NCI-H1417 treated with DMSO at 0.1 percent for 48 hours (cell line): Measurements from ENCODE around the gene TUBGCP2.

Experiments
- DNase-seq: peaks from one replicate; lab custom pipeline; 2025; lab: John Stamatoyannopoulos, UW

The TUBGCP2 gene, protein sequence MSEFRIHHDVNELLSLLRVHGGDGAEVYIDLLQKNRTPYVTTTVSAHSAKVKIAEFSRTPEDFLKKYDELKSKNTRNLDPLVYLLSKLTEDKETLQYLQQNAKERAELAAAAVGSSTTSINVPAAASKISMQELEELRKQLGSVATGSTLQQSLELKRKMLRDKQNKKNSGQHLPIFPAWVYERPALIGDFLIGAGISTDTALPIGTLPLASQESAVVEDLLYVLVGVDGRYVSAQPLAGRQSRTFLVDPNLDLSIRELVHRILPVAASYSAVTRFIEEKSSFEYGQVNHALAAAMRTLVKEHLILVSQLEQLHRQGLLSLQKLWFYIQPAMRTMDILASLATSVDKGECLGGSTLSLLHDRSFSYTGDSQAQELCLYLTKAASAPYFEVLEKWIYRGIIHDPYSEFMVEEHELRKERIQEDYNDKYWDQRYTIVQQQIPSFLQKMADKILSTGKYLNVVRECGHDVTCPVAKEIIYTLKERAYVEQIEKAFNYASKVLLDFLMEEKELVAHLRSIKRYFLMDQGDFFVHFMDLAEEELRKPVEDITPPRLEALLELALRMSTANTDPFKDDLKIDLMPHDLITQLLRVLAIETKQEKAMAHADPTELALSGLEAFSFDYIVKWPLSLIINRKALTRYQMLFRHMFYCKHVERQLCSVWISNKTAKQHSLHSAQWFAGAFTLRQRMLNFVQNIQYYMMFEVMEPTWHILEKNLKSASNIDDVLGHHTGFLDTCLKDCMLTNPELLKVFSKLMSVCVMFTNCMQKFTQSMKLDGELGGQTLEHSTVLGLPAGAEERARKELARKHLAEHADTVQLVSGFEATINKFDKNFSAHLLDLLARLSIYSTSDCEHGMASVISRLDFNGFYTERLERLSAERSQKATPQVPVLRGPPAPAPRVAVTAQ

DNA sequence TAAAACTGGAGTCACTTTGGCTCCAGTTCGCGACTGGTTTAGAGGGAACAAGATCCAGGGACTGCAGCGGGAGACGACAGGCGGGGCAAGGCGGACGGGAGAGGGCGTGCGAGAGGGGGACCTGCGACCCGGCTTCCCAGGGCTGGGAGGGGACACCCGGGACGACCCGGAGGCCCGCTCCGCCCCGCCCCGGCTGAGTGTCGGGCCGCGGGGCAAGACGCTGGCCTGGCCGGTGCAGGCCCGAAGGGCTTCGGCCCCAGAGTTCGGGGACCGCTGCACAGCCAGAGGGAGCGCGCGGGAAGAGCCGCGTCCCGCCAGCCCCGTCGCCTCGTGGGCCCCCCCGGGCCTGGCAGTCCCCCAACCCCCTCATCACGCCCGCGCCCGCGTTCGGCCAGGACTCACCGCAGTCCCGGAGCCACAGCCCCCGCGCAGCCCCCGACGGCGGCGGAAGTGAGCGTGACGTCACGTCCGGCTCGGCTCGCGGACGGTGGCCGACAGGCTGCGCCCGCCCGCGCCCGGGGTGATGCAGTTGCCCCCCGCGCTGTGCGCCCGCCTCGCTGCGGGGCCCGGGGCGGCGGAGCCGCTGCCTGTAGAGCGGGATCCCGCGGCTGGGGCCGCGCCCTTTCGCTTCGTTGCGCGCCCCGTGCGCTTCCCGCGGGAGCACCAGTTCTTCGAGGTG is at the start of gene TUBGCP2, which contains the start of gene ZNF511:
TSS of gene TUBGCP2 (minus strand) at position 452 of the 679 bp plus-strand sequence. CDS start 5,931 bp downstream, outside the sequence.
TSS of gene ZNF511 (plus strand) at position 494 of the 679 bp plus-strand sequence. CDS start at position 524, 30 bp downstream.
- DNase-seq: no peak

DNA sequence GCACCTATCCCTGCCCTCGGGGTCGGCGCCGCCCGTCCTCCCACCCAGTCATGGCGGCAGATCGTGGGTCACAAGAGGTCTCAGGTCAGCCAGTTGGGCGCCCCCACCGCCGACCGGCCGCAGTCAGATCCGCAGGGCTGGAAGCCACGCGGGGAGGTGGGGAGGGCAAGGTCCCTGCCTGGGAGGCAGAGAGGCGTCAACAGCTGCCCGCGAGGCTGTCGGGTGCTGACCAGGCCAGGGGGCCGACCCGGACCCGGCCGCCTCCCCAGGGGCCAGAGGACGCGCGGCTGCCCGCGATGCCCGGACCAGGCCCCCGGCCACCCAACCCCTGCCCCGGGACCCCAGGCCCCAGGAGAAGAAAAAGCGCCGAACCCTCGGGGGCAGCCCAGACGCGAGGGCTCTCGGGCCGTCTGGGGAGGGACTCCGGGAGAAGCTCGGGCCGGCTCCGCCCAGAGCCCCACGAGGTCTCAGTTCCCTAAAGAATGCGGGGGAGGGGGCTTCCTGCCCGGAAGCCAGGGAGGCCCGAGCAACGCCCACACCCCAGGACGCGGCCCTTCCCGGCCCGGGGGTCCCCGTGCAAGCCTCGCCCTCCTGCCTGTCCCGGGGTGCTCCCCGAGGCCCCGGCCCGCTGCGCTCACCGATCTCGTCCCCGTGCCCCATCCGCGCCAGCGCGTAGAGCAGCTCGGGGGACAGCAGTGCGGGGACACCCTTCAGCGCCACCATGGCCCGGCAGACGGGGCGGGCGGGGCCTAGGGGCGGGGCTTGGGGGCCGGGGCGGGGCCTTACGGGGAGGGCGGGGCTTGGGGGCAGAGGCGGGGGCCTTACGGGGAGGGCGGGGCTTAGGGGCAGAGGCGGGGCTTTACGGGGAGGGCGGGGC is 48.9 kb upstream of the TUBGCP2 start, which contains the start of gene FUOM:
TSS of gene FUOM (minus strand) at position 735 of the 877 bp plus-strand sequence. CDS start at position 723, 12 bp downstream.
- no peak for DNase-seq

DNA sequence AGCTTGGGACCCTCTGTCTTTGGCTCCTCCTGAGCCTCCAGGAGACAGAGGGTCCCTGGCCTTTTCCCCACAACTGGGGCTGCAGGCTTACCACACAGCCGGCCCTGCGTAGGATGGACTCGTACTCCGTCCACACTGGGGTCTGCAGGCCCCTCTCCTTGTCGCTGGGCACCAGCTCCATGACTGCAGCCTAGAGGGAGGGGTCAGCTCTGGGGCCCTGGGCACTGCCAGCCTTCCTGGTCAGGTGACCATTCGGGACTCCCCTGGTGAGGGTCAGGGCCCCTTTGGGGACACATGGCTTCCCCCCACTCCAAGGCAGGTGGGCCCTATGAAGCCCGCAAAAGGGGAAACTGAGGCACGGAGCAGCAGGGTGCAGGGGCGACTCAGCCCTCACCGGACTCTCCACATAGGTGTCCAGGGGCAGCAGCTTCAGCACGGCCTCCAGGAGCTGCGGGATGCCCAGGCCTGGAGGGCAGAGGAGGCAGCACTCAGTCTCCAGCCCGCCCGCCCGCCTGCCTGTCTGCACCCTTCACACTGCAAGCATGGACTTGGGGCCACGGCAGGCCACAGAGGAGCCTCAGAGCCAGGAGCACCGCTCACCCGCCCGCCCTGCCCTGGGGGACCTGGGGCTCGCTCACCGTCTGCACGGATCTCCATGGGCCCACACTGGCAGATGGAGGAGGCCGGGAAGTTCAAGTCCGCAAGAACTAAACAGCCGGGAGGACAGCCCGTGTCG is 48.0 kb upstream of the TUBGCP2 start:
- no peak for DNase-seq

DNA sequence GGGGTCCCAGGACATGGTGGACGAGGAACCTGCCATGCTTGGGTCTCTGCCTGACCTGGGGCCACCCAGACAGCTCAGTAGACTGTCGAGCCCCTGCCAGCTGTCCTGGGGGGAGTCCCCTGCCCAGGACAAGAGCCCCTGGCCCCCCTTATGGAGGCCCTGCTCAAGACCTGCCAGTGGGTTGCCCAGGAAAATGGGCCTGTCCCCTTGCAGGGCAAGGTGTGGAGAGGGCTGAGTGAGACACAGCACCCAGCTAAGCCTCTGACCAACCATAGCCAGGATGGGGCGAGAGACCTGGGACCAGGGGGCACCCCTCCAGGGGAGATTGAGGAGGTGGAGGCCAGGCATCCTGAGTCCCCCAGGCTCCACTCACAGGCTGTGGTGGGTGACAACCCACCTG is 47.3 kb upstream of the TUBGCP2 start:
- DNase-seq: no peak

DNA sequence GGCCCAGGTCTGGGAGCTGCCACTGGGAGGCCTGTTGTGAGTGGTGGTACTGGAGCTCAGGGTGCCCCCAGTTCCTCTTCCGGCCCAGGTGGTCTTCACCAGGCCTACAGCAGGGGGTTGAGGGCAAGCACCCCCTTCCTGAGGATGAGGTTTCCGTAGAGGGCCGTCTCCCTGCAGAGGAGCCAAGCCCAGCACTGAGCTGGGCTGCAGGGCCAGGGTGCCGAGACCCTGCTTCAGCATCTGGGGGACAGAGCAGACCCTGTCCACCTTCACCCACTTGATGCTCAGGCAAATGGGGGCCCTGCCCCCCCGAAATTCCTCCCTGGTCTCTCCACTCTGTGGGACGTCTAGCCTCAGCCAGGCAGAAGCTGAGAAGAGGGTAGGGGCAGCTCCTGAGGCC is 46.6 kb upstream of the TUBGCP2 start:
- DNase-seq: no peak

DNA sequence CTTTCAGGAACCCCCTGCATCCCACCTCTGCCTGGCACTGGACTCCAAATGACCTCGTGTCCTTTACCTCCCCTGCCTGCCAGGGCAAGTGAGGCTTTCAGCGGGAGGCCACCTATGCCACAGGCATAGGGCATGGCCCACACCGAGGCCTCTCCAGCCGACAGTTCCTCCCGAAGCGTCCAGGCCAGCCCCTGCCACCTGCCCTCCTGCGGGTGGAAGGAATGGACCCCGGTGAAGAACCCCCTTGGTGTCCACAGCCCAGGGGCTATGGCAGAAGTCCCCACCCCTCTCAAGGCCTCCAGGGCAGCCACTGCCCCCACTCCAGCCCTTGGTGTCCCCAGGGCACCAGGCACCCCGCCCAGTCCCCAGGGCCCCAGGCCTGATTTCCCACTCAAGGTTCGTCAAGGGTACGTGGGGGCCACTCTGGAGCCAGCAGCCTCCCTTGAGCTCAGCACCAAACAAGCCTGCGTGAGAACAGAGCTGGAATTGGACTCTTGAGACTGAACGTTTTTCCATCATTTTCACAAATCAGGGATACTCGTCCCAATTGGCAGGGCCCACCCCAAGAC is 46.1 kb upstream of the TUBGCP2 start:
- DNase-seq: no peak

DNA sequence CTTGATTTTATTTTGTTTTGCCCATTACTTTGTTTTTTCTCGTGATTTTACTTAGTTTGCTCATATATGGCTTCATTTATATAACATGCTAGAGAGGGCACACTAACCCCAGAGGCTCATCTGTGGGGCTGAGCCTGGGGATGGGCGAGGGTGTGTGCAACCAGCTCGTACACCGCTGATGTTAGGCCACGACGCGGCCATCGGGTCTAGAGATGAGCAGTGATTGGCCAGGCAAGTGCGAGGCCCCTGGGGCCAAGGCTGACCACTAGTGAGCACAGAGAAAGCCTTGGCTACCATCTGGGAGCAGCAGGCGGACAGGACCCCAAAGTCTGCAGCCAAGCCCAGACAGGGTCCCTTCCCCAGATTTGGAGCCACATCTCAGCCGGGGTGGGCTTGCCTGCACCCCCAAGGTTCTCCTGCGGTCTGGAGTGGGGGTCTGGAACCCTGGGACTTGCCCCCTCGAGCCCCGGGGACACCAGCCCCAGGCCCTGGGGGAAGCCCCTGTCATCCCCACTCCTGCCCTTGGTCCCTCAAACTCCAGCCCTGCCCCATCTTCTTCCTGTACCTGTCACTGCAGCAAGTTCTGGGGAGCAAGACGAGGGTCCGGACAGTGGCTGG is 45.4 kb upstream of the TUBGCP2 start:
- no peak for DNase-seq

DNA sequence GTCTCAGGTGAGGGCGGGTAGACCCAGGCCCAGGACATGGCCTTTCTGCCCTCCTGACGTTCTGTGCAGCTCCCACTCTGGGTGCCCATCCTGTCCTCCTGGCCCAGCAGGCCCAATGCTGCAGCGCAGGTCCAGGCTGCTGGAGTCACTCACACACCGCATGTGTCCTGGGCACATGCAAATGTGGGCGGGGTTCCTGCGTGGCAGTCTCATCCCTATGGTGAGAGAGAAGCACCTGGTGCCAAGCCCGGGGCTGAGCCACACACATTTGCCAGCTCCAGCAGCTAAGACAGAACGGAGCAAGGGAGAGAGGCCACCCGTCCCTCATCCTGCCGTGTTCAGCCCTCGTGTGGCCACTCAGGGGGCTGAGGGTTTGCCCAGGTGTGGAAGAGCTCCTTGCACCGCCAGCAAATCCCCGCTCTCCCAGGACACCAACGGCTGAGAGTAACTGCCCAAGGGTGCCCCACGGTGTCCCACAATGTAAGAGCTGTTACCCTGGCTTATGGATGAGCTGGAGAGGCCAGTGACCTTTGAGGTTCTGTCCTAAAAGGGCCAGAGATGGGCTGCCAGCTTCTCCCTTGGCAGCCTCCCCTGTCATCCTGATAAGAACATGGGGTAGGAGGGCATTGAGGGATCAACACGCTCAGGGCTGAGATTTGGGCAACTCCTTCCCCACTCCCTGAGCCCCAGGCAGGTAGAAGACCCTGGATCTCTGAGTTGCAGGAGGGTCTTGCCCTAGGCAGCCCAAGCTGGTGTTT is 44.7 kb upstream of the TUBGCP2 start:
- no peak for DNase-seq

DNA sequence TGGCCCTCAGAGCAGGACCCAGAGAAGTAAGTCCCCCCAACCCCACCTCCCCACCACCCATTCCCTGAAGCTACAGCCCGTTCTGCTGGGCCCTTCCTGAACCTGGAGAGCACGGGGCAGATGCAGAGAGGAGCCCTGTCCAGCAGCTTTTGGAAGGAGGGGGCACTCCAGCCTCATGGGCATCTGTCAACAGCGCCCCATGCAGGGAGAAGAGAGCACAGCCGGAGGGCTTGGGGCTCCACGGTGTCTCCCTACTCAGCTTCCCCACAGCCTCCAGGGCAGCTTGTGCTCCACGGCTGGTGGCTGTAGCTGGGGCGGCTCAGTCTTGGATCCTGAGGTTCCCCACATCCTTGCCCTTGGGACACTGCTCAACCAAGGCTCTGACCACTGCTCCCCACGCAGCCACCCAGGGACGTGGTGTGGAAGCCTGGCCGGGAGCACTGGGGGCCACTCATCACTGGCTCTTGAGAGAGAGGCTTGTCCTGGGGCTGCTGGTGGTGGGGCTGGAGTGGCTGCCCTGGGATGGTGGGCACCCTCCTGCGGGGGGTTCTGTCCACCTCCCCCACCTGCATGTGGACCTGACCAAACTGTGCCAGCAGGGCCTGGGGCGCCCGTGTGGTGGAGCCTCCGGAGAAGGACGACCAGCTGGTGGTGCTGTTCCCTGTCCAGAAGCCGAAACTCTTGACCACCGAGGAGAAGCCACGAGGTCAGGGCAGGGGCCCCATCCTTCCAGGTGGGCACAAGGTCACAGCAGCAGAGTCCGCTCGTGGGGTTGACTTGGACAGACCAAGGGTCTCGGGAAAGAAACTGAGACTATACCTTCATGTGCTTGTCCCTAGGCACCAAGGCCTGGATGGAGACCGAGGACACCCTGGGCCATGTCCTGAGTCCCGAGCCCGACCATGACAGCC is 43.0 kb upstream of the TUBGCP2 start:
- no peak for DNase-seq

DNA sequence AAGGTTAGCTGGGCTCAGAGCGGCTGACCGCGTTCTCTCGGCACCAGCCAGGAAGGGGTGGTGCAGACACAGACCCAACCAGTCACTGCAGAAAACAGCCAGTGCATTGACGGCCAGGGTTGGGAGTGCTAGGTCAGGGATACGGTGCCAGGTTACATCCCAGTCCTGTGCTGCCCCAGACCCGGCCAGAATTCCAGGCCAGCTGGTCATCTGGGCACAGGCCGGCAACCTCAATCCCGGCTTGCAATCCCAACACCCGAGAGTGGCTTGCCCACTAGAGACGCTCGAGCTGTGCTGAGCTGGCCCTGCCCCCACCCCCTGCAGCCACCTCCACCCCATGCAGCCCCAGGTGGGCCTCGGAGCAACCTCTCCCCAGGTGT is 42.3 kb upstream of the TUBGCP2 start:
- no peak for DNase-seq

DNA sequence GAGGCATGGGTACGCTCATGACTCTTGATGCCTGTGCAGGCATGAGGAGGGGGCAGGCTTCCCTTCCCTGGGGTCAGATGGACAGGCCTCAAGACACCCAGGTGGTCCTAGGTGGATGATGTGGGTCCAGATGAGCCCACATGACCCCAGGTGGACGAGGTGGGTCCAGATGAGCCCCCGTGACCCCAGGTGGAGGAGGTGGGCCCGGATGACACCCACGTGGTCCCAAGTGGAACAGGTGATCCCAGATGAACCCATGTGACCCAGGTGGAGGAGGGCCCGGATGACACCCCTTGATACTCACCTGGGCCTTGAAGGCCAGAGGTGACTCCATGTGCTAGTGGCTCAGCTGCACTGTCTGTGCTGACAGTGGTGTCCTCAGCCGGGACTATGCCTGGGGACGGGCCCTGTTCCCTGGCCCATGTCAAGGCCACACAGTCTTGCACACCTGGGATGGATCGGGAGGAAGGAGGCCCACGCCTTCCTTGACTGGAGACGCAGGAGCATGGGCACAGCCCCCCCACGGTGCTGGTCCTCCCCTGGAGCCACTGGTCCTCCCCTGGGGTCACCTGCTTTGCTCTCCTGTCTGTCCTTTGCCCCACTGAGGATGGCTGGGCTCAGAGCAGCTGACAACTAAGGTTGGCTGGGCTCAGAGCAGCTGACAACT is 41.7 kb upstream of the TUBGCP2 start:
- DNase-seq: no peak

DNA sequence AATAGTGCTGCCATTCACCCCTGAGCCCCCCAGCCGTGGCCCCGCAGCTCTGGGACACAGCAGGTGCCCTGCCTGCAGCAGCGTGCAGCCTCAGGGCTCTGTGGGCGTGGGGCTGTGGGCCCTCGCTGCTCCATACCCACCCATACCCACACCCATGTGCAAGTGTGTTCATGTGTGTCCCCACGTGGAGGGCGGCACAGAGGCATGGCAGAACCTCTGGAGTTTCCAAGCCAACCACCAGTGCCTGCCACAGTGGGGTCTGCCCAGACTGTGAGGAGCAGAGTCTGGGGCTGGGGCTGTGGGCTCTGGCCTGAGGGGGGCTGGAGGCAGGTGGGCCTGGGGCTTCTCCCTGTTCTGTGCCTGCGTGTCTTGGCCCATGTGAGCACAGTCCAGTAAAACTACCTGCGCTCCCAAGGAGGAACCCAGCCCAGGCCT is 40.9 kb upstream of the TUBGCP2 start:
- no peak for DNase-seq

DNA sequence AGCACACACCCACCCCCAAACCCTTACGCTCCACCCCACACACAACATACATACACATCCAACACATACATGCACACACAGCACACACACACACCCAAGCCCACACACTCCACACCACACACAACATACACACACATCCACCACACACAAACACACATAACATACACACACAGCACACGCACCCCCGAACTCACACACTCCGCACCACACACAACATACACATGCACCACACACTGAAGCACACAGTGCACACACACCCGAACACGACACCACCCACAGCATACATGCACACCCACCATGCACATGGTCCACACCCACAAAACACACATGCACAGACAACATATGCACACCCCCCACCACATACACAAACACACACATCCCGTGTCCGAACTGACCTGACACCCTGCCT is 40.5 kb upstream of the TUBGCP2 start:
- DNase-seq: no peak

DNA sequence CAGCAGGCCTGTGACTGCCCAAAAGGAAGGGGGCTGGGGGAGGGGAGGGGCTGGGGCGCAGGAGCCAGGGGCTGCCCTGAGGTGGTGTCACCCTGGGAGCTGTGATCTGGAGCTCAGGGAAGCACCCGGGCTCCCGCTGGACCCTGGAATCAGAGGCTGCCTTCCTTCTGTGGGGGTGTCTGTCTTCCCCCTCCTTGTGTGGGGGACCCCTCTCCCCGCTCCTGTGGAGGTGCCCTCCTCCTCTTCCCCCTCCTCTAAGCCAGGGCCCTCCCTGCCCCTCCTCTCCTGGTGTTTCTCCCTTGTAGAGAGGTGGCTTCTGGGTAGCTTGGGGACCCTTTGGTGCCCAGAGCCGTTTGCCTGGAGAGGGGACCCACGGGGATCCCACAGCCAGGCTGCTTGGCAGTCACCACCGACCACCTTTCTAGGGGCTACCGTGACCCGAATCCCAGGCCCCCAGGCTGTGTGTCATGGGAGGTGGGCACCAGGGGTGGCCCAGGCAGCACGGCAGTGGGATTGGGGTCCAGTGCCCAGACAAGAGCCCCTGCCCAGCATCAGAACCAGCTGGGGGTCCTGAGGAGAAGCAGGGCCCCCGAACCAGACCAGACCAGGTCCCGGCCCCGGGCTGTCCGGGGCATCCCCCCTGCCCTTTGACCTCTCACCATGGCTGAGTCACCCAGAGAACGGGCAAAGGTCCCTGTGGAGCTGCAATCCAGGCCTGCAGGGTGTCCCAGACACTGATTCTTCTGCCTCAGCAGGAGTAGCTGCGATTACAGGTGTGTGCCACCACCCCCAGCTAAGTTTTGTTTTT is 39.2 kb upstream of the TUBGCP2 start:
- no peak for DNase-seq

DNA sequence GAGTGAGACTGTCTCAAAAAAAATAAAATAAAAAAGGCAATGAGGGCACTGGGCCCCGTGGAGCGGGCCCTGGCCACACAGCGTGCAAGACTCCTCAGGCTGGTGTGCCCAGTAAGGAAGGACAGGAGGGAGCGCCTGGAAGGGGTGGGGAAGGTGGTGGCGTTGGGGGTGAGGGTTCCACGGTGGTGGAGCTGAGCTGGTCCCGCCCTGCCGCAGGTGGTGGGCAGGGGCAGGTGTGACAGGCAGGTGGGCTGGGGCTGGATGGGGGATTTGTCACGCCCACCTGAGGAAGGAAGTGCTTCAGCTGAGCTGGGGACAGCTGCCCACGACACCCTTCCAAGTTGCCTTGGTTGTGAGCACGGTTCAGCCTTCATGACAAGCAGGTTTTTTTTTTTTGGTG is 37.7 kb upstream of the TUBGCP2 start:
- DNase-seq: no peak

DNA sequence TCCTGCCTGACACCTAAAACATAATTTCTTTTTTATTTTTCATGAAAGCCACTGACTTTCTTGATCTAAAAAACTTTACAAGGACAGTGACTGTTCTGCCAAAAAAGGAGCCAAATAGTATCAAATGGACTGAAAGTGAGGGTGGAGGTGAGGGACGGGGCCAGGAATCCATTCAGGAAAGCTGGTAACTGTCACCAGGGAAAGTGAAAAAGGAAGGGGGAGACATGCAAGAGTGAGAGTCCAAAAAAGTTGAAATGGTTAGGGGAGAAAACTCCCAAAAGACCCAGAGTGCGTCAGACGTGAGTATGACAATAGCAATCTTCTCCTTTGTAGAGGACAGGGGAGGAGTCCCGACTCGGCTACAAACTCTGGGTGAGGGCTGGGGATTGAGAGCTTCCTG is 35.6 kb upstream of the TUBGCP2 start:
- no peak for DNase-seq
